Endothelial cell of umbilical vein (primary cell): Measurements from ENCODE around the gene SLC25A23. TPM values are rescaled to one million over a fixed set of nuclear protein-coding genes. Genes with fewer than 3 reads are reported as not detected.

Source experiments
- BruUV-seq: library from RNA; stranded (reverse); fragments of 400-500 nt; replicated peaks from 2 replicates; lab custom pipeline; 2021; lab: Mats Ljungman, UMichigan
- CTCF ChIA-PET: fragments of 300-600, 350-600 bp; sonication (Branson Sonifier 250); formaldehyde crosslinking; loops from one replicate; lab custom pipeline; 2021; ENCODE audit warnings: antibody characterized with exemption, inconsistent platforms; lab: Charles Lee
- POLR2A ChIA-PET: fragments of 300-600, 350-600 bp; sonication (Branson Sonifier 250); formaldehyde crosslinking; loops from one replicate; lab custom pipeline; 2021; ENCODE audit warnings: antibody characterized with exemption, inconsistent platforms; lab: Charles Lee
- DNase-seq: peaks from one replicate; pipeline ENCODE4 v3.0.0-alpha.2; 2011; ENCODE audit warnings: low read depth, low spot score
- FAIRE-seq: peaks from 2 replicates; lab custom pipeline; 2011; peaks lifted over from hg19 to GRCh38; lab: Jason Lieb, UNC
- H2AFZ ChIP-seq: 2 replicates; pipeline ENCODE4 v1.6.0; 2012; ENCODE audit warnings: low read depth, low read length, control low read depth, inconsistent platforms
- H3K27ac ChIP-seq: 2 replicates; pipeline ENCODE4 v1.5.1; 2011; ENCODE audit warnings: low read depth, mild to moderate bottlenecking, control low read depth, low read length, moderate library complexity; ENCODE audit not compliant: insufficient read depth
- H3K27me3 ChIP-seq, 2 experiments: 2 replicates each; pipeline versions ENCODE4 v1.6.0 to v1.6.1; 2011; ENCODE audit warnings: low read length in 2 of 2, mixed read lengths in 1 of 2; ENCODE audit not compliant: control insufficient read depth in 2 of 2, insufficient read depth in 2 of 2
- H3K36me3 ChIP-seq, 2 experiments: 2 replicates in 1 of 2; 3 replicates in 1 of 2; pipeline ENCODE4 v1.5.1; 2011; ENCODE audit warnings: low read length in 2 of 2, mild to moderate bottlenecking in 1 of 2, moderate library complexity in 1 of 2; ENCODE audit not compliant: control insufficient read depth in 2 of 2, insufficient read depth in 2 of 2; ENCODE audit errors: extremely low read depth in 1 of 2
- H3K4me1 ChIP-seq: 3 replicates; pipeline ENCODE4 v1.5.1; 2011; ENCODE audit warnings: mild to moderate bottlenecking, low read length; ENCODE audit not compliant: control insufficient read depth, insufficient read depth; ENCODE audit errors: extremely low read depth
- H3K4me2 ChIP-seq: 2 replicates; pipeline ENCODE4 v1.6.1; 2011; ENCODE audit warnings: low read length, control low read depth, mixed read lengths; ENCODE audit not compliant: insufficient read depth
- H3K4me3 ChIP-seq, 3 experiments: fragments of 200-600 bp in 1 of 3; sonication (generic), shearing (Covaris generic) in 1 of 3; replicated peaks in 1 of 3; 2 replicates each; pipeline ENCODE4 v1.5.1; 2011 to 2016; ENCODE audit warnings: control low read depth in 3 of 3, low read length in 3 of 3, mild to moderate bottlenecking in 2 of 3, inconsistent platforms in 1 of 3, low read depth in 1 of 3, moderate library complexity in 1 of 3; ENCODE audit not compliant: insufficient read depth in 1 of 3
- H3K79me2 ChIP-seq: 2 replicates; pipeline ENCODE4 v1.6.0; 2012; ENCODE audit warnings: low read length, inconsistent platforms; ENCODE audit not compliant: control insufficient read depth, insufficient read depth
- H3K9ac ChIP-seq: replicated peaks from 2 replicates; pipeline ENCODE3; 2011; ENCODE audit warnings: low read length, control low read depth; ENCODE audit not compliant: insufficient read depth; ENCODE audit errors: extremely low read depth
- H3K9me1 ChIP-seq: replicated peaks from 3 replicates; pipeline ENCODE4 v1.6.0; 2011; ENCODE audit warnings: mild to moderate bottlenecking, low read length; ENCODE audit not compliant: control insufficient read depth, insufficient read depth; ENCODE audit errors: extremely low read depth
- H3K9me3 ChIP-seq: replicated peaks from 2 replicates; pipeline ENCODE4 v1.5.1; 2012; ENCODE audit warnings: low read length, inconsistent platforms; ENCODE audit not compliant: control insufficient read depth, insufficient read depth
- H4K20me1 ChIP-seq: replicated peaks from 2 replicates; pipeline ENCODE3; 2011; ENCODE audit warnings: mild to moderate bottlenecking, low read length; ENCODE audit not compliant: control insufficient read depth, insufficient read depth; ENCODE audit errors: extremely low read depth
- CTCF ChIP-seq, 2 donors: IDR thresholded peaks; 1 replicate in 1 of 2; 2 replicates in 1 of 2; pipeline ENCODE4 v1.5.1; 2011; ENCODE audit warnings: low read length in 2 of 2, mild to moderate bottlenecking in 2 of 2, moderate library complexity in 2 of 2, control low read depth in 1 of 2, inconsistent platforms in 1 of 2, low read depth in 1 of 2; ENCODE audit not compliant: insufficient read depth in 1 of 2; ENCODE audit errors: extremely low read depth in 1 of 2
- EZH2 ChIP-seq: IDR thresholded peaks from 2 replicates; pipeline ENCODE4 v1.6.1; 2012; ENCODE audit warnings: borderline replicate concordance, low read depth, mild to moderate bottlenecking, moderate library complexity, low read length, inconsistent platforms; ENCODE audit not compliant: severe bottlenecking
- FOS ChIP-seq: IDR thresholded peaks from 2 replicates; pipeline ENCODE4 v1.6.1; 2011; ENCODE audit warnings: mild to moderate bottlenecking, low read length, moderate library complexity, borderline replicate concordance; ENCODE audit not compliant: insufficient read depth
- GATA2 ChIP-seq: IDR thresholded peaks from 2 replicates; pipeline ENCODE4 v1.7.0; 2011; ENCODE audit warnings: low read depth, mild to moderate bottlenecking, moderate library complexity, mixed read lengths, low read length; ENCODE audit not compliant: insufficient read length, insufficient read depth
- JUN ChIP-seq: IDR thresholded peaks from 2 replicates; pipeline ENCODE4 v1.6.1; 2011; ENCODE audit warnings: borderline replicate concordance, low read depth; ENCODE audit not compliant: insufficient read length, insufficient read depth
- MAX ChIP-seq: IDR thresholded peaks from 2 replicates; pipeline ENCODE4 v1.6.1; 2011; ENCODE audit not compliant: insufficient read depth, insufficient read length
- MYC ChIP-seq: IDR thresholded peaks from one replicate; pipeline ENCODE4 v1.6.1; 2011; ENCODE audit warnings: mild to moderate bottlenecking, low read depth, low read length
- POLR2A ChIP-seq: IDR thresholded peaks from 2 replicates; pipeline ENCODE4 v1.6.1; 2012; ENCODE audit warnings: low read depth, mild to moderate bottlenecking, control low read depth, low read length
- POLR2AphosphoS5 ChIP-seq: IDR thresholded peaks from 2 replicates; pipeline ENCODE4 v1.6.1; 2012; ENCODE audit warnings: low read depth, mild to moderate bottlenecking, control low read depth, low read length, moderate library complexity; ENCODE audit not compliant: insufficient read depth
- dilution Hi-C: fragments of 300-500 bp; cut with MboI; formaldehyde crosslinking; loops from one replicate; pipeline ENCODE4 v1.15.0; 2019; ENCODE audit warnings: low sequenced_read_pairs; ENCODE audit not compliant: extremely low pct_ligation_motif_present
- intact Hi-C: fragments of 100-400 bp; cut with micrococcal nuclease; formaldehyde crosslinking; loops from one replicate; pipeline ENCODE4 v1.10.0; 2022
- polyA plus RNA-seq, 4 experiments: library from polyadenylated mRNA; depleted of rRNA in 3 of 4; stranded (reverse) in 3 of 4; unstranded in 1 of 4; fragments of >200 nt; gene quantifications; 2 replicates each; pipeline versions ENCODE4 v1.2.1 to v1.2.3, GENCODE V29; 2011 to 2012; ENCODE audit warnings: missing spikeins in 1 of 4
- total RNA-seq: library from RNA; stranded (reverse); gene quantifications from 2 replicates; pipeline ENCODE4 v1.2.3, GENCODE V29; 2021

The SLC25A23 gene
- total and polyA plus RNA-seq, 2 donors (not counting 3 experiments of a cell fraction or from before 2014, with no cell fraction given) = 12.8 to 33.5 TPM

GRCh38 chr19:6470173-6470572 is 10.6 kb upstream of the SLC25A23 start:
- TF ChIP-seq MYC = no peak
- no peak for TF ChIP-seq EZH2
- TF ChIP-seq GATA2 = no peak
- no peak for TF ChIP-seq POLR2A
- no peak for TF ChIP-seq CTCF (IDR thresholded peaks at IDR 0.05; ENCODE audit: extremely low read depth in 1 of 2, insufficient read depth in 1 of 2, low read depth in 1 of 2, low read length in 2 of 2)
- TF ChIP-seq MAX = no peak
- TF ChIP-seq FOS = no peak
- TF ChIP-seq POLR2AphosphoS5 = no peak
- TF ChIP-seq JUN = no peak
- no peak overlapping the region for H3K9ac ChIP-seq
- H3K4me3 ChIP-seq = no peak overlapping the region
- no peaks in the 10 kb centered on the region for H3K79me2 ChIP-seq
- no peak overlapping the region for H3K4me2 ChIP-seq
- no peak for DNase-seq
- H3K27ac ChIP-seq = no peak overlapping the region
- no peaks in the 10 kb centered on the region for H3K9me3 ChIP-seq
- H3K4me1 ChIP-seq = no peaks in the 10 kb centered on the region
- ChIA-PET POLR2A (no interaction called here), CTCF (no interaction called here)
- H2AFZ ChIP-seq = no peak overlapping the region
- H4K20me1 ChIP-seq = no peaks in the 10 kb centered on the region
- no peak for FAIRE-seq
- intact Hi-C loops (no loop called here), dilution Hi-C loops (no loop called here)
- no peaks in the 10 kb centered on the region for H3K36me3 ChIP-seq
- BruUV-seq = no TSS peak
- H3K9me1 ChIP-seq = no peaks in the 10 kb centered on the region
- peaks cover 2 to 4% of the 10 kb centered on the region in 2 experiments for H3K27me3 ChIP-seq
